Lung (tissue), 12 donors: Measurements from ENCODE around the gene KLHL29. TPM values are rescaled to one million over a fixed set of nuclear protein-coding genes. Genes with fewer than 3 reads are reported as not detected.

Source experiments
- ATAC-seq: fragments of 200-7000 bp; cut with Tn5 transposase; one replicate; pipeline ENCODE4 v1.9.1; 2020; ENCODE audit warnings: moderate number of reproducible peaks; ENCODE audit not compliant: insufficient read depth, low FRiP score
- DNase-seq, 3 donors: peaks; one replicate each; pipeline ENCODE4 v3.0.0-alpha.2; 2013 to 2017
- H3K27ac ChIP-seq, 2 donors: one replicate each; pipeline ENCODE4 v1.5.1; 2013; ENCODE audit warnings: mild to moderate bottlenecking in 2 of 2, moderate library complexity in 2 of 2, control low read depth in 1 of 2, inconsistent platforms in 1 of 2, low read depth in 1 of 2, low read length in 1 of 2
- H3K27me3 ChIP-seq, 3 donors: one replicate each; pipeline ENCODE4 v1.5.1; 2013; ENCODE audit warnings: low read length in 2 of 3; ENCODE audit not compliant: control insufficient read depth in 3 of 3, insufficient read depth in 3 of 3
- H3K36me3 ChIP-seq, 4 donors: one replicate each; pipeline ENCODE4 v1.5.1; 2013; ENCODE audit warnings: low read length in 4 of 4, mild to moderate bottlenecking in 1 of 4, moderate library complexity in 1 of 4; ENCODE audit not compliant: control insufficient read depth in 4 of 4, insufficient read depth in 4 of 4
- H3K4me1 ChIP-seq, 5 donors: one replicate each; pipeline ENCODE4 v1.5.1; 2013; ENCODE audit warnings: low read length in 5 of 5, mild to moderate bottlenecking in 2 of 5, moderate library complexity in 1 of 5; ENCODE audit not compliant: control insufficient read depth in 5 of 5, insufficient read depth in 5 of 5
- H3K4me3 ChIP-seq: one replicate; pipeline ENCODE4 v1.5.1; 2013; ENCODE audit warnings: mild to moderate bottlenecking, control low read depth, moderate library complexity
- H3K9ac ChIP-seq, 2 donors: one replicate each; pipeline ENCODE4 v1.5.1; 2013; ENCODE audit warnings: low read length in 2 of 2, control low read depth in 1 of 2; ENCODE audit not compliant: insufficient read depth in 1 of 2
- H3K9me3 ChIP-seq, 4 donors: one replicate each; pipeline ENCODE4 v1.5.1; 2013; ENCODE audit warnings: low read length in 3 of 4, mild to moderate bottlenecking in 1 of 4, moderate library complexity in 1 of 4; ENCODE audit not compliant: control insufficient read depth in 4 of 4, insufficient read depth in 3 of 4
- WGBS, 2 donors: extraction: QIAGEN DNeasy Blood & Tissue Kit; methylation state at CpG; one replicate each; pipeline ENCODE4 v1.1.7; 2013; 5-methylcytosine and 5-hydroxymethylcytosine counted together
- polyA plus RNA-seq, 2 donors: library from polyadenylated mRNA; stranded (reverse); fragments of 200-250 nt; gene quantifications; one replicate each; pipeline ENCODE4 v1.2.1, GENCODE V29; 2013
- total RNA-seq, 2 donors: library from RNA; depleted of rRNA in 1 of 2; stranded (reverse); fragments of >200 nt in 1 of 2; gene quantifications; one replicate each; pipeline ENCODE4 v1.2.1, GENCODE V29; 2014 to 2021
- TF ChIP-seq, protein P1 (sequence below): IDR thresholded peaks from 2 replicates; pipeline ENCODE4 v1.5.1; 2012; ENCODE audit warnings: mild to moderate bottlenecking; ENCODE audit errors: control extremely low read depth, extremely low read depth
- donor health status: control.
- donor health status: control.
- donor health status: Bipolar disorder and iron deficiency.
- donor health status: healthy.
- donor health status: DM: yes; HTN: yes; CAD: no.

Gene KLHL29
- total and polyA plus RNA-seq, 4 donors = 2.7 to 16.2 (median 3.5) TPM

DNA sequence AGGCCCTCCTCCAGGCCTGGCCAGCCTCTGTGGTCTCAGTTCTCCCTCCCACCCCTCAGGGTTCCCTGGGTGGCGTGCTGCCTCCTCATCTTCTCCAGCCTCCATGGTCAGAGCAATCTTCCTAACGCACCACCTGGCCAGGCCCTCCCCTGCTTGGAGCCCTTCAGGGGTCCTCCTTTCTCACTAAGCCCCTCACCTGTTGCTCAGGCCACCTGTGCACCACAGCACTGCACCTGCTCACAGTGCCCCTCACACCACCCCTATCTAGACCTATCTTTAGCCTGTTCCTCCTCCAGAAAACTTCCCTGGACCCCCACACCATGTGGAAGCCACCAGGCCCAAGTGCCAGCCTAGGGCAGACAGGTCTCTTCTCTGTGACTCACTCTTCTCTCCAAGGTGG, 274.8 kb downstream of the KLHL29 start:
- WGBS, 2 donors = 88 to 95% methylated on average over 2 of the region's 2 CpGs
- TF ChIP-seq, protein P1, sequence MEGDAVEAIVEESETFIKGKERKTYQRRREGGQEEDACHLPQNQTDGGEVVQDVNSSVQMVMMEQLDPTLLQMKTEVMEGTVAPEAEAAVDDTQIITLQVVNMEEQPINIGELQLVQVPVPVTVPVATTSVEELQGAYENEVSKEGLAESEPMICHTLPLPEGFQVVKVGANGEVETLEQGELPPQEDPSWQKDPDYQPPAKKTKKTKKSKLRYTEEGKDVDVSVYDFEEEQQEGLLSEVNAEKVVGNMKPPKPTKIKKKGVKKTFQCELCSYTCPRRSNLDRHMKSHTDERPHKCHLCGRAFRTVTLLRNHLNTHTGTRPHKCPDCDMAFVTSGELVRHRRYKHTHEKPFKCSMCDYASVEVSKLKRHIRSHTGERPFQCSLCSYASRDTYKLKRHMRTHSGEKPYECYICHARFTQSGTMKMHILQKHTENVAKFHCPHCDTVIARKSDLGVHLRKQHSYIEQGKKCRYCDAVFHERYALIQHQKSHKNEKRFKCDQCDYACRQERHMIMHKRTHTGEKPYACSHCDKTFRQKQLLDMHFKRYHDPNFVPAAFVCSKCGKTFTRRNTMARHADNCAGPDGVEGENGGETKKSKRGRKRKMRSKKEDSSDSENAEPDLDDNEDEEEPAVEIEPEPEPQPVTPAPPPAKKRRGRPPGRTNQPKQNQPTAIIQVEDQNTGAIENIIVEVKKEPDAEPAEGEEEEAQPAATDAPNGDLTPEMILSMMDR = no peak
- Histone ChIP-seq H3K27me3 (peaks cover 0 to 5% (median 0%) of the 10 kb centered on the region in 3 donors), H3K9me3 (no peaks in the 10 kb centered on the region), H3K4me3 (no peak overlapping the region), H3K36me3 (no peaks in the 10 kb centered on the region), H3K9ac (no peak overlapping the region), H3K4me1 (peaks cover 0 to 30% (median 5%) of the 10 kb centered on the region in 5 donors), H3K27ac (no peak overlapping the region)
- DNase-seq (no peak), ATAC-seq (no peak)

DNA sequence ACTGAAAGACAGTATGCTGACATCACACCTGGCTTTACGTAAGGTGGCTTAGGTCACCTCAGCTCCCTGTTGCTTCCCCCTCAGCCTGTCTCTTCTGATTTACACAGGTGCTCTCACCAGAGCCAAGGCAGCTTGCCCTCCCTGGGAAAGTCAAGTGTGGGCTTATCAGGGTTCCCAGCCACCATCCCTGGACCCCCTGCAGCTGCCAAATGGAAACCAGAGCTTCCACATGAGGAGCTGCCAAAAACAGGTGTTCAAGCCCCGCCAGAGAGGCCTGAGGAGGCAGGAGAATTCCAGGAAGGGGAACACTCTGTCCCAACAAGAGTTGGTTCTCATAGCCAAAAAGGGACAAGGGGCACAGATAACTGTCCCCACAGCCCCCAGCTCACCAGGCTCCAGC, 275.3 kb downstream of the KLHL29 start:
- Histone ChIP-seq H3K9me3 (no peaks in the 10 kb centered on the region), H3K36me3 (no peaks in the 10 kb centered on the region), H3K4me3 (no peak overlapping the region), H3K27me3 (peaks cover 0 to 5% (median 0%) of the 10 kb centered on the region in 3 donors), H3K9ac (no peak overlapping the region), H3K27ac (no peak overlapping the region), H3K4me1 (peaks cover 0 to 30% (median 5%) of the 10 kb centered on the region in 5 donors)
- 93 to 97% methylated on average over 2 of the region's 2 CpGs for WGBS, 2 donors
- TF ChIP-seq, protein P1 = no peak
- ATAC-seq = no peak
- DNase-seq = no peak

DNA sequence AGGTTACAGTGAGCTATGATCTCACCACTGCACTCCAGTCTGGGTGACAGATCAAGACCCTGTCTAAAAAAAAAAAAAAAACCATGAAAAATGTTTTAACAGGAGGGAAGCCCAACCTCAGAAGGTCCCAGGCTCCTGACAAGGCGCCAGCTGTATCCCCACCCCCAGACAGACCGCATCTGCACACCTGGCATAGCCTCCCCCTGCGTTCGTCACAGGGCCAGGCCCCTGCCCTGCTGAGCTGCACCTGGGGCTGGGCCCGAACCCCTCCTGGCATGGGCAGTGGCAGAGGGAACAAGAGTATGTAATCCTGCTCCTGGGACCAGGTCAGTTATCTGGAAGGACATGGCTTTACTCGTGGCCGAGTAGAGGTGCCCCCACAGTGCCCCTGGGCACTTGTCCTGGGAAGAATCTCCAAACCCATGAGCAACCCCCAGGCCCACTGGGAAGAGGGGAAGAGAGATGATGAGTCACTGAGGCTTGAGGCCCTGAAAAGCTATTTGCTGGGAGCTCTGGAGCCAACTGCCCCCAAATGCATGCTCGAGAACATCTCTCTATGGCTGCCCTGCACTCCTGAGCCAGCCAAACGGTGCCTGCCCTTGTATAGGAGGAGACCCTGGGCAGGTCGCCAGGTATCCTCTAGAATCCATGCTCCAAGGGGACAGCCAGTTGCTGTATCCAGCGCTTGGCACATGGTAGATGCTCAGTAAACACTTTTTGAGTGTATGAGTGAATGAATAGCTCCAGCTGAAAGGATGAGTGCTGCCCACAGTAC, 276.5 kb downstream of the KLHL29 start:
- H3K27me3 ChIP-seq = peaks cover 0 to 5% (median 0%) of the 10 kb centered on the region in 3 donors
- H3K4me3 ChIP-seq = no peak overlapping the region
- ATAC-seq = no peak
- no peaks in the 10 kb centered on the region for H3K36me3 ChIP-seq
- peaks cover 0 to 19% (median 5%) of the 10 kb centered on the region in 5 donors for H3K4me1 ChIP-seq
- H3K9me3 ChIP-seq = no peaks in the 10 kb centered on the region
- 79 to 80% methylated on average over 11 of the region's 11 CpGs for WGBS, 2 donors
- H3K27ac ChIP-seq = no peak overlapping the region
- TF ChIP-seq, protein P1 = no peak
- H3K9ac ChIP-seq = no peak overlapping the region
- no peak for DNase-seq
